Fibroblast of lung (primary cell): ENCODE results near the gene MSI2.

Experiments used
- EZH2 ChIP-seq: IDR thresholded peaks from 2 replicates; pipeline ENCODE4 v1.5.1; 2012; ENCODE audit warnings: low read length, control low read depth, mild to moderate bottlenecking; ENCODE audit errors: missing control alignments
- TF ChIP-seq, protein P1 (sequence below), 2 donors: IDR thresholded peaks in 1 of 2; conservative IDR thresholded peaks in 1 of 2; 1 replicate in 1 of 2; 2 replicates in 1 of 2; pipeline ENCODE4 v1.5.1; 2011 to 2012; ENCODE audit warnings: low read length in 2 of 2, control low read depth in 1 of 2, inconsistent platforms in 1 of 2, low read depth in 1 of 2, mild to moderate bottlenecking in 1 of 2

DNA sequence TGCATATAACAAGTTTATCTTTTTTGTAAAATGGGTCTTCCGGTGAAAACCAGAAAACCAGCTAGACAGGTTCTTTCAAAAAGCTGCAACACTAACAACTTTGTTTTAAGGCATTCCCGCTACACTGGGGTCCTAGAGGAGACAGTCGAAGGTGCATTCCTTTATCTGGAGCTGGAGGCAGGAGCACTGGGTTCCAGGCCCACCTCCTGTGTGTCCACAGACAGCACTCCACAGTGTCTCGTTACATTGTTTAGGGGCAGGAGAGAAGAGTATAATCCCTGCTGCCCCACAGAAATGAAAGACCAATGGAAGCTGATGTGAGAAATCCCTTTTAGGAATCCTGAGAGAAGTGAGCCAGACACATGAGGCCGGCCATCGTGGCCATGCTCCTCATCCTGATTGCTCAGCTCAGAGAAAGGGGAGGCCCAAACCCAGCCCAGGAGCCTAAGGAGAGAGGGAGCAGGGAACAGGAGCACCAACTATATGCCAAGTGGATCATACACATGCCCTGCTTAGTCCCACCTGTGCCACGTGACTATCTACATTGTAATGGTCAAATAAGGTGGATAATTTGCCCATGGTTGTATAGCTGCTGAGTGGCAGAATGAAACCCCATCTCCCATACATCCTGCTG, 429.3 kb downstream of the MSI2 start:
- TF ChIP-seq, protein P1, sequence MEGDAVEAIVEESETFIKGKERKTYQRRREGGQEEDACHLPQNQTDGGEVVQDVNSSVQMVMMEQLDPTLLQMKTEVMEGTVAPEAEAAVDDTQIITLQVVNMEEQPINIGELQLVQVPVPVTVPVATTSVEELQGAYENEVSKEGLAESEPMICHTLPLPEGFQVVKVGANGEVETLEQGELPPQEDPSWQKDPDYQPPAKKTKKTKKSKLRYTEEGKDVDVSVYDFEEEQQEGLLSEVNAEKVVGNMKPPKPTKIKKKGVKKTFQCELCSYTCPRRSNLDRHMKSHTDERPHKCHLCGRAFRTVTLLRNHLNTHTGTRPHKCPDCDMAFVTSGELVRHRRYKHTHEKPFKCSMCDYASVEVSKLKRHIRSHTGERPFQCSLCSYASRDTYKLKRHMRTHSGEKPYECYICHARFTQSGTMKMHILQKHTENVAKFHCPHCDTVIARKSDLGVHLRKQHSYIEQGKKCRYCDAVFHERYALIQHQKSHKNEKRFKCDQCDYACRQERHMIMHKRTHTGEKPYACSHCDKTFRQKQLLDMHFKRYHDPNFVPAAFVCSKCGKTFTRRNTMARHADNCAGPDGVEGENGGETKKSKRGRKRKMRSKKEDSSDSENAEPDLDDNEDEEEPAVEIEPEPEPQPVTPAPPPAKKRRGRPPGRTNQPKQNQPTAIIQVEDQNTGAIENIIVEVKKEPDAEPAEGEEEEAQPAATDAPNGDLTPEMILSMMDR (conservative IDR thresholded peaks at IDR 0.05 in 1 of 2, IDR thresholded peaks at IDR 0.05 in 1 of 2; ENCODE audit: low read depth in 1 of 2, low read length in 2 of 2) = no peak
- TF ChIP-seq EZH2 = no peak
